GM23338 (cell line): ENCODE measurements around the gene ZWINT. TPM values are rescaled to one million over a fixed set of nuclear protein-coding genes. Genes with fewer than 3 reads are reported as not detected.

Experiments used
- ATAC-seq: fragments of 200-7000 bp; cut with Tn5 transposase; 3 replicates; pipeline ENCODE4 v1.9.1; 2020
- DNase-seq: peaks from one replicate; pipeline ENCODE4 v3.0.0-alpha.2; 2015; ENCODE audit warnings: low spot score
- H2AFZ ChIP-seq: fragments of 200-600 bp; sonication (generic); 2 replicates; pipeline ENCODE4 v1.8.0; 2016; ENCODE audit warnings: antibody characterized with exemption, mild to moderate bottlenecking, moderate library complexity
- H3F3A ChIP-seq: fragments of 200-600 bp; sonication (generic); replicated peaks from 2 replicates; pipeline ENCODE4 v1.8.0; 2017; ENCODE audit warnings: antibody characterized with exemption, mixed run types, low read depth
- H3K27ac ChIP-seq: fragments of 200-600 bp; sonication (generic); 2 replicates; pipeline ENCODE4 v1.6.1; 2016; ENCODE audit warnings: low read depth
- H3K27me3 ChIP-seq: fragments of 200-600 bp; sonication (generic); 2 replicates; pipeline ENCODE4 v1.8.0; 2016; ENCODE audit warnings: mild to moderate bottlenecking, mixed run types, moderate library complexity; ENCODE audit not compliant: insufficient read depth
- H3K36me3 ChIP-seq: fragments of 200-600 bp; sonication (generic); 2 replicates; pipeline ENCODE4 v1.8.0; 2016; ENCODE audit warnings: mild to moderate bottlenecking; ENCODE audit not compliant: insufficient read depth
- H3K4me1 ChIP-seq: fragments of 200-600 bp; sonication (generic); 2 replicates; pipeline ENCODE4 v1.8.0; 2016; ENCODE audit warnings: mild to moderate bottlenecking, moderate library complexity; ENCODE audit not compliant: insufficient read depth
- H3K4me2 ChIP-seq: fragments of 200-600 bp; sonication (generic); 2 replicates; pipeline ENCODE4 v1.7.1; 2017; ENCODE audit warnings: mixed run types
- H3K4me3 ChIP-seq: fragments of 200-600 bp; sonication (generic); 2 replicates; pipeline ENCODE4 v1.6.1; 2016; ENCODE audit warnings: mixed run types
- H3K79me2 ChIP-seq: fragments of 200-600 bp; sonication (generic); replicated peaks from 2 replicates; pipeline ENCODE4 v1.8.0; 2017; ENCODE audit warnings: mild to moderate bottlenecking; ENCODE audit not compliant: insufficient read depth
- H3K9me2 ChIP-seq: fragments of 200-600 bp; sonication (generic); 2 replicates; pipeline ENCODE4 v1.8.0; 2017; ENCODE audit not compliant: insufficient read depth
- H4K20me1 ChIP-seq: fragments of 200-600 bp; sonication (generic); replicated peaks from 2 replicates; pipeline ENCODE4 v1.8.0; 2017; ENCODE audit warnings: mild to moderate bottlenecking; ENCODE audit not compliant: insufficient read depth
- H3K27ac Mint-ChIP-seq: 2 replicates; pipeline ENCODE4 v1.8.0; 2020; ENCODE audit warnings: inconsistent platforms, mild to moderate bottlenecking, moderate library complexity, mixed read lengths
- H3K27me3 Mint-ChIP-seq: 3 replicates; pipeline ENCODE4 v1.8.0; 2022; ENCODE audit warnings: low read depth, mild to moderate bottlenecking, moderate library complexity, mixed read lengths, inconsistent platforms; ENCODE audit not compliant: insufficient read depth, poor library complexity
- H3K36me3 Mint-ChIP-seq: 3 replicates; pipeline ENCODE4 v1.8.0; 2021; ENCODE audit warnings: low read depth, mild to moderate bottlenecking, inconsistent platforms, moderate library complexity, mixed read lengths
- H3K4me1 Mint-ChIP-seq: 3 replicates; pipeline ENCODE4 v1.8.0; 2020; ENCODE audit warnings: mild to moderate bottlenecking, inconsistent platforms, mixed read lengths
- H3K4me3 Mint-ChIP-seq: 3 replicates; pipeline ENCODE4 v1.8.0; 2021; ENCODE audit warnings: moderate library complexity, mild to moderate bottlenecking, inconsistent platforms, mixed read lengths
- H3K9me3 Mint-ChIP-seq: 3 replicates; pipeline ENCODE4 v1.8.0; 2020; ENCODE audit warnings: moderate library complexity, mild to moderate bottlenecking, inconsistent platforms, mixed read lengths
- CREB1 ChIP-seq: fragments of 250-450 bp; sonication (Bioruptor Pico); IDR thresholded peaks from 2 replicates; pipeline ENCODE4 v1.5.0; 2020; ENCODE audit warnings: low read depth, mild to moderate bottlenecking, moderate library complexity
- CTCF ChIP-seq, 2 experiments: fragments of 200-600 bp in 1 of 2; sonication (generic) in 1 of 2; conservative IDR thresholded peaks; 2 replicates each; pipeline versions ENCODE4 v1.5.1 to v1.6.1; 2016 to 2017; ENCODE audit warnings: antibody characterized with exemption in 2 of 2, low read depth in 2 of 2, mild to moderate bottlenecking in 2 of 2, moderate library complexity in 1 of 2
- ETS1 ChIP-seq: IDR thresholded peaks from 2 replicates; pipeline ENCODE4 v1.6.1; 2016; ENCODE audit warnings: antibody characterized with exemption
- EZH2 ChIP-seq: fragments of 200-600 bp; sonication (generic); IDR thresholded peaks from one replicate; pipeline ENCODE4 v1.8.0; 2017; ENCODE audit warnings: antibody characterized with exemption, mild to moderate bottlenecking, low read depth; ENCODE audit not compliant: unreplicated experiment
- EZH2phosphoT487 ChIP-seq: fragments of 200-600 bp; sonication (generic); IDR thresholded peaks from one replicate; pipeline ENCODE4 v1.8.1; 2018; ENCODE audit warnings: antibody characterized with exemption; ENCODE audit not compliant: unreplicated experiment
- NANOG ChIP-seq: IDR thresholded peaks from 2 replicates; pipeline ENCODE4 v1.6.1; 2016; ENCODE audit warnings: antibody characterized with exemption, borderline replicate concordance
- POLR2AphosphoS5 ChIP-seq: IDR thresholded peaks from 2 replicates; pipeline ENCODE4 v1.6.1; 2016; ENCODE audit warnings: antibody characterized with exemption, low read depth
- REST ChIP-seq: IDR thresholded peaks from one replicate; pipeline ENCODE4 v1.6.1; 2018; ENCODE audit warnings: antibody characterized with exemption; ENCODE audit not compliant: unreplicated experiment
- STAT1 ChIP-seq: IDR thresholded peaks from one replicate; pipeline ENCODE4 v1.6.1; 2016; ENCODE audit warnings: antibody characterized with exemption; ENCODE audit not compliant: unreplicated experiment
- ZNF114 ChIP-seq: fragments of 250-450 bp; sonication (Bioruptor Pico); IDR thresholded peaks from 2 replicates; pipeline ENCODE4 v1.5.0; 2020; ENCODE audit warnings: mild to moderate bottlenecking, moderate library complexity
- ZNF331 ChIP-seq: fragments of 250-450 bp; sonication (Bioruptor Pico); IDR thresholded peaks from 2 replicates; pipeline ENCODE4 v1.5.0; 2020; ENCODE audit warnings: low read depth, mild to moderate bottlenecking, moderate library complexity
- polyA plus RNA-seq: library from polyadenylated mRNA; unstranded; fragments of >200 nt; fragmentation: Nextera tagmentation; extraction: Ambion mirVana; gene quantifications from 2 replicates; pipeline ENCODE4 v1.2.1, GENCODE V29; 2016
- total RNA-seq: library from RNA; depleted of rRNA; stranded (reverse); fragments of >200 nt; shearing (Covaris generic); gene quantifications from 2 replicates; pipeline ENCODE4 v1.2.3, GENCODE V29; 2014

Gene ZWINT
- total and polyA plus RNA-seq, 2 experiments from 2014 or later, result 83.7 to 109 TPM

GRCh38 chr10:56317603-56318002, 43.5 kb downstream of the ZWINT start (continued):
- TF ChIP-seq REST, result no peak
- TF ChIP-seq EZH2phosphoT487, result no peak
- TF ChIP-seq NANOG, result no peak
- no peak for TF ChIP-seq CREB1
- no peak for TF ChIP-seq POLR2AphosphoS5

GRCh38 chr10:56316603-56317002, 44.5 kb downstream of the ZWINT start:
- DNase-seq, result no peak

More at GRCh38 chr10:56316603-56317002, 44.5 kb downstream of the ZWINT start:
- Histone ChIP-seq H4K20me1 (no peaks in the 10 kb centered on the region), H2AFZ (no peak overlapping the region), H3K27me3 (no peaks in the 10 kb centered on the region), H3K9me2 (peaks cover 4% of the 10 kb centered on the region; the same call in 1 of the 2 replicates), H3K4me2 (no peak overlapping the region), H3K36me3 (no peaks in the 10 kb centered on the region), H3F3A (no peaks in the 10 kb centered on the region), H3K4me3 (no peak overlapping the region), H3K4me1 (no peaks in the 10 kb centered on the region), H3K27ac (no peak overlapping the region), H3K79me2 (no peaks in the 10 kb centered on the region)
- no peaks in the 10 kb centered on the region for H3K4me1 Mint-ChIP-seq
- TF ChIP-seq NANOG (no peak), ZNF331 (no peak), ETS1 (no peak), CTCF (conservative IDR thresholded peaks at IDR 0.05; ENCODE audit: low read depth in 2 of 2) (no peak), EZH2 (no peak), ZNF114 (CRISPR knock-in tag) (no peak), REST (no peak), POLR2AphosphoS5 (no peak), CREB1 (no peak), EZH2phosphoT487 (no peak), STAT1 (no peak)
- no peak for ATAC-seq
- H3K36me3 Mint-ChIP-seq, result peaks cover 12% of the 10 kb centered on the region
- H3K27me3 Mint-ChIP-seq, result no peaks in the 10 kb centered on the region
- H3K9me3 Mint-ChIP-seq, result peaks cover 18% of the 10 kb centered on the region
- no peak overlapping the region for H3K27ac Mint-ChIP-seq
- no peak overlapping the region for H3K4me3 Mint-ChIP-seq
